B cell (primary cell): Measurements from ENCODE around the gene CCDC13. TPM values are rescaled to one million over a fixed set of nuclear protein-coding genes. Genes with fewer than 3 reads are reported as not detected.

ENCODE experiments used
- ATAC-seq: fragments of 200-7000 bp; cut with Tn5 transposase; one replicate; pipeline ENCODE4 v1.10.0; 2021; ENCODE audit warnings: low read depth, mild to moderate bottlenecking, moderate number of reproducible peaks, moderate library complexity
- CTCF ChIA-PET: fragments of 350-600 bp; sonication (Branson Sonifier 250); formaldehyde crosslinking; loops from one replicate; lab custom pipeline; 2021; ENCODE audit warnings: antibody characterized with exemption, inconsistent platforms; lab: Charles Lee
- POLR2A ChIA-PET: fragments of 350-600 bp; sonication (Branson Sonifier 250); formaldehyde crosslinking; loops from one replicate; lab custom pipeline; 2021; ENCODE audit warnings: antibody characterized with exemption; lab: Charles Lee
- DNase-seq: peaks from one replicate; pipeline ENCODE4 v3.0.0; 2013
- H2AFZ ChIP-seq: 2 replicates; pipeline ENCODE4 v1.6.1; 2012; ENCODE audit warnings: mild to moderate bottlenecking, low read depth, low read length; ENCODE audit not compliant: insufficient read depth, poor library complexity, severe bottlenecking
- H3K27ac ChIP-seq, 2 donors: 1 replicate in 1 of 2; 2 replicates in 1 of 2; pipeline ENCODE4 v1.5.1; 2012 to 2013; ENCODE audit warnings: low read length in 2 of 2, mild to moderate bottlenecking in 2 of 2, moderate library complexity in 1 of 2
- H3K27me3 ChIP-seq, 4 experiments: fragments of 200-600 bp in 1 of 4; sonication (generic) in 1 of 4; replicated peaks in 1 of 4; 1 replicate in 2 of 4; 2 replicates in 2 of 4; pipeline versions ENCODE4 v1.6.1 to v1.7.0; 2013 to 2016; ENCODE audit warnings: low read length in 3 of 4, mild to moderate bottlenecking in 2 of 4, mixed read lengths in 1 of 4, moderate library complexity in 1 of 4; ENCODE audit not compliant: insufficient read depth in 4 of 4, control insufficient read depth in 3 of 4; ENCODE audit errors: control extremely low read depth in 1 of 4
- H3K36me3 ChIP-seq, 2 experiments: replicated peaks in 1 of 2; 1 replicate in 1 of 2; 2 replicates in 1 of 2; pipeline versions ENCODE4 v1.6.1 to v1.7.1; 2013; ENCODE audit warnings: low read length in 1 of 2; ENCODE audit not compliant: insufficient read depth in 2 of 2, control insufficient read depth in 1 of 2; ENCODE audit errors: control extremely low read depth in 1 of 2, extremely low read depth in 1 of 2
- H3K4me1 ChIP-seq, 2 donors: fragments of 200-600 bp in 1 of 2; sonication (generic) in 1 of 2; 1 replicate in 1 of 2; 2 replicates in 1 of 2; pipeline versions ENCODE4 v1.5.1 to v1.6.1; 2013 to 2017; ENCODE audit warnings: low read length in 2 of 2; ENCODE audit not compliant: control insufficient read depth in 2 of 2, insufficient read depth in 2 of 2
- H3K4me2 ChIP-seq: replicated peaks from 2 replicates; pipeline ENCODE3; 2012; ENCODE audit warnings: mild to moderate bottlenecking, low read depth, low read length; ENCODE audit not compliant: poor library complexity, severe bottlenecking
- H3K4me3 ChIP-seq, 5 experiments: fragments of 200-600 bp in 1 of 5; sonication (generic) in 1 of 5; 1 replicate in 3 of 5; 2 replicates in 2 of 5; pipeline versions ENCODE4 v1.5.1 to v1.7.0; 2011 to 2016; ENCODE audit warnings: low read length in 4 of 5, mild to moderate bottlenecking in 4 of 5, low read depth in 2 of 5, control low read depth in 1 of 5, moderate library complexity in 1 of 5; ENCODE audit not compliant: insufficient read depth in 1 of 5; ENCODE audit errors: control extremely low read depth in 1 of 5, extremely low read depth in 1 of 5
- H3K79me2 ChIP-seq: fragments of 200-600 bp; sonication (generic); one replicate; pipeline ENCODE4 v1.6.0; 2016; ENCODE audit warnings: low read length; ENCODE audit not compliant: control insufficient read depth, insufficient read depth
- H3K9ac ChIP-seq: fragments of 200-600 bp; sonication (generic); 2 replicates; pipeline ENCODE4 v1.6.1; 2017; ENCODE audit warnings: mild to moderate bottlenecking, low read length, moderate library complexity
- H3K9me3 ChIP-seq, 3 donors: one replicate each; pipeline versions ENCODE4 v1.6.1 to v1.7.1; 2013; ENCODE audit warnings: low read length in 2 of 3; ENCODE audit not compliant: control insufficient read depth in 2 of 3, insufficient read depth in 1 of 3; ENCODE audit errors: control extremely low read depth in 1 of 3
- H4K20me1 ChIP-seq: 2 replicates; pipeline ENCODE4 v1.6.0; 2012; ENCODE audit warnings: mild to moderate bottlenecking, low read length; ENCODE audit not compliant: insufficient read depth, control insufficient read depth, poor library complexity, severe bottlenecking
- H3K27ac Mint-ChIP-seq: one replicate; pipeline ENCODE4 v1.8.0; 2021; ENCODE audit warnings: mixed read lengths
- H3K27me3 Mint-ChIP-seq: one replicate; pipeline ENCODE4 v1.8.0; 2021; ENCODE audit warnings: mixed read lengths
- H3K4me1 Mint-ChIP-seq: one replicate; pipeline ENCODE4 v1.8.0; 2021; ENCODE audit warnings: mixed read lengths
- H3K4me3 Mint-ChIP-seq: one replicate; pipeline ENCODE4 v1.8.0; 2021; ENCODE audit warnings: mixed read lengths
- H3K9me3 Mint-ChIP-seq: one replicate; pipeline ENCODE4 v1.8.0; 2022; ENCODE audit warnings: mixed read lengths; ENCODE audit not compliant: insufficient read depth
- CTCF ChIP-seq: fragments of 200-600 bp; IDR thresholded peaks from one replicate; pipeline ENCODE4 v1.8.0; 2022; ENCODE audit warnings: antibody characterized with exemption, mild to moderate bottlenecking
- EZH2 ChIP-seq: IDR thresholded peaks from 2 replicates; pipeline ENCODE4 v1.6.1; 2012; ENCODE audit warnings: borderline replicate concordance, low read depth, mild to moderate bottlenecking, moderate library complexity, low read length; ENCODE audit not compliant: insufficient read depth, poor library complexity, severe bottlenecking
- WGBS: methylation state at CpG from one replicate; pipeline ENCODE4 v1.1.5; 2013; ENCODE audit warnings: missing lambda C conversion rate; ENCODE audit not compliant: insufficient coverage; 5-methylcytosine and 5-hydroxymethylcytosine counted together
- intact Hi-C: fragments of 100-400 bp; cut with micrococcal nuclease; formaldehyde crosslinking; loops from one replicate; pipeline ENCODE4 v1.10.0; 2022
- polyA plus RNA-seq: library from polyadenylated mRNA; depleted of rRNA; stranded (reverse); fragments of >200 nt; gene quantifications from 2 replicates; pipeline ENCODE4 v1.2.3, GENCODE V29; 2012
- total RNA-seq, 2 donors: library from RNA; stranded (reverse); fragments of 120-200 nt in 1 of 2; gene quantifications; 1 replicate in 1 of 2; 2 replicates in 1 of 2; pipeline versions ENCODE4 v1.2.3 to v1.2.4, GENCODE V29; 2013 to 2022

The CCDC13 gene
- total and polyA plus RNA-seq, 2 donors (not counting 1 experiment from before 2014, with no cell fraction given) = 1.5 to 1.9 TPM

GRCh38 chr3:42743204-42743995, 29.7 kb downstream of the CCDC13 start:
- Histone ChIP-seq H3K79me2 (no peaks in the 10 kb centered on the region), H3K9ac (no peak overlapping the region), H3K27me3 (no peaks in the 10 kb centered on the region), H3K4me3 (no peak overlapping the region), H3K4me1 (peaks cover 6 to 7% of the 10 kb centered on the region in 2 donors), H3K27ac (no peak overlapping the region), H2AFZ (no peak overlapping the region), H3K9me3 (no peaks in the 10 kb centered on the region), H4K20me1 (no peaks in the 10 kb centered on the region), H3K36me3 (no peaks in the 10 kb centered on the region), H3K4me2 (no peak overlapping the region)
- ChIA-PET POLR2A (interaction anchor here (0.6 kb wide), 1 partner anchor 153 kb away, joined by 3 read pairs; the partner anchor contains the start of gene SS18L2), CTCF (interaction anchor here (0.5 to 3.9 kb wide), 14 partner anchors 9 to 196 kb away, joined by 3 to 31 read pairs (median 4); partner anchors contain the start of genes SEC22C and SS18L2)
- H3K9me3 Mint-ChIP-seq = no peaks in the 10 kb centered on the region
- intact Hi-C loops = loop anchor here (5.0 kb wide), 1 partner anchor 81 kb away; no protein-coding TSS in a partner anchor
- 83% methylated on average over 1 of the region's 7 CpGs for WGBS
- H3K27ac Mint-ChIP-seq = no peak overlapping the region
- DNase-seq (no peak), ATAC-seq (no peak)
- H3K4me3 Mint-ChIP-seq = no peak overlapping the region
- peaks cover 27% of the 10 kb centered on the region for H3K4me1 Mint-ChIP-seq
- TF ChIP-seq EZH2 (no peak), CTCF (no peak)
- H3K27me3 Mint-ChIP-seq = no peaks in the 10 kb centered on the region

GRCh38 chr3:42742688-42743087, 30.4 kb downstream of the CCDC13 start:
- no peaks in the 10 kb centered on the region for H4K20me1 ChIP-seq
- no peak overlapping the region for H2AFZ ChIP-seq
- ATAC-seq (no peak), DNase-seq (no peak)
- no peak overlapping the region for H3K4me2 ChIP-seq
- Mint-ChIP-seq H3K27ac (no peak overlapping the region), H3K4me3 (no peak overlapping the region), H3K4me1 (peaks cover 23% of the 10 kb centered on the region), H3K9me3 (no peaks in the 10 kb centered on the region), H3K27me3 (no peaks in the 10 kb centered on the region)
- 100% methylated on average over 9 of the region's 9 CpGs for WGBS
- ChIA-PET CTCF (interaction anchor here (0.8 to 3.9 kb wide), 3 partner anchors 10 to 195 kb away, joined by 3 to 31 read pairs (median 5); partner anchors contain the start of gene SEC22C), POLR2A (interaction anchor here (0.6 kb wide), 1 partner anchor 152 kb away, joined by 3 read pairs; the partner anchor contains the start of gene SS18L2)
- H3K9me3 ChIP-seq = no peaks in the 10 kb centered on the region
- intact Hi-C loops = loop anchor here (5.0 kb wide), 1 partner anchor 80 kb away; no protein-coding TSS in a partner anchor
- H3K27me3 ChIP-seq = no peaks in the 10 kb centered on the region
- H3K27ac ChIP-seq = no peak overlapping the region
- H3K9ac ChIP-seq = no peak overlapping the region
- peaks cover 6 to 7% of the 10 kb centered on the region in 2 donors for H3K4me1 ChIP-seq
- no peaks in the 10 kb centered on the region for H3K79me2 ChIP-seq
- H3K36me3 ChIP-seq = no peaks in the 10 kb centered on the region
- TF ChIP-seq EZH2 = no peak
- no peak for TF ChIP-seq CTCF
- H3K4me3 ChIP-seq = no peak overlapping the region
